ENCODE measurements around the gene SYNPR.

GRCh38 chr3:63462732-63463131 is 184.6 kb downstream of the SYNPR start:
- TF ChIP-seq CTCF (IDR thresholded peaks at IDR 0.05), result no peak
- TF ChIP-seq POLR2A (IDR thresholded peaks at IDR 0.05), result no peak
